ENCODE results near the gene INTS14. TPM values are rescaled to one million over a fixed set of nuclear protein-coding genes. Genes with fewer than 3 reads are reported as not detected.

Gene INTS14
- total RNA-seq = 27.4 and 37.8 TPM in 2 replicates

GRCh38 chr15:65610871-65611718, at the start of gene INTS14:
Gene INTS14 (minus strand): TSS chr15:65611131. CDS start chr15:65607380, 3,751 bp downstream.

GRCh38 chr15:65621638-65622037, 10.7 kb upstream of the INTS14 start, which contains the start of gene SLC24A1:
Gene SLC24A1 (plus strand): TSS chr15:65621938. CDS start chr15:65624081, 2,143 bp downstream.

GRCh38 chr15:65530318-65531111, 80.4 kb downstream of the INTS14 start, which contains the start of gene HACD3:
Gene HACD3 (plus strand): TSS chr15:65530463. CDS start chr15:65530632, 169 bp downstream.

Other genes with a start within 250 kb of the INTS14 start
- not detected in 2 replicates for gene IGDCC3, start 233.1 kb downstream of the INTS14 start, total RNA-seq
- gene IGDCC4, start 188.2 kb downstream of the INTS14 start, total RNA-seq = under 0.01 and 0.13 TPM in 2 replicates
- gene DPP8, start 93.4 kb downstream of the INTS14 start, total RNA-seq = 34.0 and 61.2 TPM in 2 replicates
- gene HACD3, start 80.7 kb downstream of the INTS14 start, total RNA-seq = 42.9 and 110 TPM in 2 replicates
- 1.8 and 15.1 TPM in 2 replicates for gene SLC24A1, start 10.8 kb upstream of the INTS14 start, total RNA-seq
- gene DENND4A, start 181.2 kb upstream of the INTS14 start, total RNA-seq = 15.7 and 38.3 TPM in 2 replicates

All from bladder microvascular endothelial cell (primary cell).